ENCODE data around the gene COL18A1.

Gene COL18A1

GRCh38 chr21:45408271-45408791 lies 3.4 kb downstream of the COL18A1 start:
- Histone ChIP-seq H3K9me3 (ENCODE audit: control insufficient read depth in 1 of 2, low read length in 2 of 2) (no peaks in the 10 kb centered on the region), H3K9ac (ENCODE audit: low read depth in 1 of 2, low read length in 2 of 2) (no peak overlapping the region), H3K4me3 (ENCODE audit: low read depth in 1 of 2, low read length in 2 of 2) (no peak overlapping the region), H3K27me3 (ENCODE audit: control insufficient read depth in 1 of 2, insufficient read depth in 2 of 2, low read length in 2 of 2) (peaks cover 26 to 27% of the 10 kb centered on the region in 2 donors), H3K36me3 (ENCODE audit: control insufficient read depth in 1 of 2, insufficient read depth in 2 of 2, low read length in 2 of 2) (no peaks in the 10 kb centered on the region), H3K27ac (ENCODE audit: low read depth, low read length) (no peak overlapping the region), H3K4me1 (ENCODE audit: control insufficient read depth in 1 of 2, insufficient read depth in 2 of 2, low read length in 2 of 2) (no peaks in the 10 kb centered on the region)

DNA sequence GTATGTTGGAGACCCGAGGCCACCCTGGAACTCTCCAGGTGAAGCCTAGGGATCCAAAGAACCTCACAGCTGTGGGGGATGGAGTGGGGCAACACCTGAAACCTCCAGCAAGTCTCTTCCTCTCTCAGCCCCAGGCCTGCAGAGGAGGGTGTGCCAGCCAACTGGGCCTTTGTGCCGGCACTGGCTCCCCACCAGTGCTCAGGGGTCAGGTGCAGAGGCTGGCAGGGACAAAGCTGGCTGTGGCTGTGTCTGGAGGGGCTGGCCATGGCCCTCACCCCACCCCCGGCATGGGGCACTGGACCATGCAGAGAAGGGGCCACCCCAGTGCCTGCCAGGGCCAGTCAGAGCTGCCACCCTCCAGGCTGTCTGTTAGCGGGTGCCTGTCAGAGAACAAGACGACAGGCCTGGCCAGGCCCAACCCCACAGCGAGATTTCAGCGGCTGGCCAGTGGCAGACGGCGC lies 3.9 kb downstream of the COL18A1 start:
- peak overlapping the region; percentile 14 for H3K27ac ChIP-seq (ENCODE audit: low read depth, low read length)
- peaks cover 21 to 25% of the 10 kb centered on the region in 2 donors for H3K27me3 ChIP-seq (ENCODE audit: control insufficient read depth in 1 of 2, insufficient read depth in 2 of 2, low read length in 2 of 2)
- H3K4me1 ChIP-seq (ENCODE audit: control insufficient read depth in 1 of 2, insufficient read depth in 2 of 2, low read length in 2 of 2) = no peaks in the 10 kb centered on the region

DNA sequence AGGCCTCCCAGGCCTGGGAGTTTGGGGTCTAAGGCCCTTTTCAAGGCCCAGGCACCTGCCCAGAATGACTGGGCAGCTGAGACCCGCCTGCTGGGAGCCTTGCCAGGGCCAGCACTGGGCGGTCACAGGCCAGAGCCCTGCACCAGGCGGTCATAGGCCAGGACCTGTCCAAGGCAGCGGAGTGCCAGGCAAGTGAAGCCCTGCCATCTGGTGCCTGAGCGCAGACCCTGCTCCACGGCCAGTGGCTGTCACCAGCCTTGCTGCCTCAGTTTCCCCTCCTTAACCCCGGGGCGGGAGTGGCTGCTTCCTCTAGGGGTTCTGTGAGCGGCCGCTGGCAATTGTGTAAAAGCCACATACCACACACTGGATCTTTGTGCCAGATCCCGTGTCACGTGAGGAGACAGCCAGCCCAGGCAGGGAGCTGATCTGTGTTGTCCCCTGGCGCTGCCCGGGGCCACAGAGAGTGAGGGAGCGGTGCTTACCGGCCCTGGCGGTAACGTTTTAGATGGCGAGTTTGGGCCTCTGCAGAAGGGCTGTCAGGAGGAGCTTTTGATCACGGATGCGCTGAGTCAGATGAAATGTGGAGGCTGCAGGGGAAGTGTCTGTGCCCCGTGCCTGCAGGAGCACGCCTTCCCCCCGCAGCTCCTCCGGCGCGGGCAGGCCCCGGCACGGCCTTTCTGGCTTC lies 4.6 kb downstream of the COL18A1 start:
- Histone ChIP-seq H3K4me1 (ENCODE audit: control insufficient read depth in 1 of 2, insufficient read depth in 2 of 2, low read length in 2 of 2) (no peaks in the 10 kb centered on the region), H3K9ac (ENCODE audit: low read depth in 1 of 2, low read length in 2 of 2) (no peak overlapping the region)

More for the DNA sequence above, 3.9 kb downstream of the COL18A1 start:
- H3K9ac ChIP-seq (ENCODE audit: low read depth in 1 of 2, low read length in 2 of 2) = no peak overlapping the region
- H3K9me3 ChIP-seq (ENCODE audit: control insufficient read depth in 1 of 2, low read length in 2 of 2) = no peaks in the 10 kb centered on the region
- H3K36me3 ChIP-seq (ENCODE audit: control insufficient read depth in 1 of 2, insufficient read depth in 2 of 2, low read length in 2 of 2) = no peaks in the 10 kb centered on the region
- H3K4me3 ChIP-seq (ENCODE audit: low read depth in 1 of 2, low read length in 2 of 2) = no peak overlapping the region

GRCh38 chr21:45410151-45410864 lies 5.3 kb downstream of the COL18A1 start:
- H3K4me3 ChIP-seq (ENCODE audit: low read depth in 1 of 2, low read length in 2 of 2) = no peak overlapping the region
- peak overlapping the region; percentile 32 for H3K27ac ChIP-seq (ENCODE audit: low read depth, low read length)
- no peaks in the 10 kb centered on the region for H3K36me3 ChIP-seq (ENCODE audit: control insufficient read depth in 1 of 2, insufficient read depth in 2 of 2, low read length in 2 of 2)
- H3K9ac ChIP-seq (ENCODE audit: low read depth in 1 of 2, low read length in 2 of 2) = no peak overlapping the region
- no peaks in the 10 kb centered on the region for H3K4me1 ChIP-seq (ENCODE audit: control insufficient read depth in 1 of 2, insufficient read depth in 2 of 2, low read length in 2 of 2)
- H3K27me3 ChIP-seq (ENCODE audit: control insufficient read depth in 1 of 2, insufficient read depth in 2 of 2, low read length in 2 of 2) = peaks cover 14 to 20% of the 10 kb centered on the region in 2 donors
- no peaks in the 10 kb centered on the region for H3K9me3 ChIP-seq (ENCODE audit: control insufficient read depth in 1 of 2, low read length in 2 of 2)

More for the DNA sequence above, 4.6 kb downstream of the COL18A1 start:
- Histone ChIP-seq H3K4me3 (ENCODE audit: low read depth in 1 of 2, low read length in 2 of 2) (no peak overlapping the region), H3K27me3 (ENCODE audit: control insufficient read depth in 1 of 2, insufficient read depth in 2 of 2, low read length in 2 of 2) (peaks cover 14 to 20% of the 10 kb centered on the region in 2 donors), H3K36me3 (ENCODE audit: control insufficient read depth in 1 of 2, insufficient read depth in 2 of 2, low read length in 2 of 2) (no peaks in the 10 kb centered on the region), H3K9me3 (ENCODE audit: control insufficient read depth in 1 of 2, low read length in 2 of 2) (no peaks in the 10 kb centered on the region), H3K27ac (ENCODE audit: low read depth, low read length) (peak overlapping the region; percentile 32)

- no peak overlapping the region for H3K9ac ChIP-seq (ENCODE audit: low read depth in 1 of 2, low read length in 2 of 2)
- no peak overlapping the region for H3K4me3 ChIP-seq (ENCODE audit: low read depth in 1 of 2, low read length in 2 of 2)
- H3K4me1 ChIP-seq (ENCODE audit: control insufficient read depth in 1 of 2, insufficient read depth in 2 of 2, low read length in 2 of 2) = no peaks in the 10 kb centered on the region
- H3K27me3 ChIP-seq (ENCODE audit: control insufficient read depth in 1 of 2, insufficient read depth in 2 of 2, low read length in 2 of 2) = peaks cover 13 to 17% of the 10 kb centered on the region in 2 donors
- H3K9me3 ChIP-seq (ENCODE audit: control insufficient read depth in 1 of 2, low read length in 2 of 2) = no peaks in the 10 kb centered on the region
- no peak overlapping the region for H3K27ac ChIP-seq (ENCODE audit: low read depth, low read length)
- no peaks in the 10 kb centered on the region for H3K36me3 ChIP-seq (ENCODE audit: control insufficient read depth in 1 of 2, insufficient read depth in 2 of 2, low read length in 2 of 2)
These were observed 6.2 kb downstream of the COL18A1 start for GRCh38 chr21:45410865-45411809.

- Histone ChIP-seq H3K36me3 (ENCODE audit: control insufficient read depth in 1 of 2, insufficient read depth in 2 of 2, low read length in 2 of 2) (no peaks in the 10 kb centered on the region), H3K27me3 (ENCODE audit: control insufficient read depth in 1 of 2, insufficient read depth in 2 of 2, low read length in 2 of 2) (peaks cover 6 to 14% of the 10 kb centered on the region in 2 donors), H3K27ac (ENCODE audit: low read depth, low read length) (no peak overlapping the region), H3K4me1 (ENCODE audit: control insufficient read depth in 1 of 2, insufficient read depth in 2 of 2, low read length in 2 of 2) (no peaks in the 10 kb centered on the region), H3K9me3 (ENCODE audit: control insufficient read depth in 1 of 2, low read length in 2 of 2) (no peaks in the 10 kb centered on the region), H3K9ac (ENCODE audit: low read depth in 1 of 2, low read length in 2 of 2) (no peak overlapping the region), H3K4me3 (ENCODE audit: low read depth in 1 of 2, low read length in 2 of 2) (no peak overlapping the region)
These were observed 6.8 kb downstream of the COL18A1 start for GRCh38 chr21:45411810-45412206.

DNA sequence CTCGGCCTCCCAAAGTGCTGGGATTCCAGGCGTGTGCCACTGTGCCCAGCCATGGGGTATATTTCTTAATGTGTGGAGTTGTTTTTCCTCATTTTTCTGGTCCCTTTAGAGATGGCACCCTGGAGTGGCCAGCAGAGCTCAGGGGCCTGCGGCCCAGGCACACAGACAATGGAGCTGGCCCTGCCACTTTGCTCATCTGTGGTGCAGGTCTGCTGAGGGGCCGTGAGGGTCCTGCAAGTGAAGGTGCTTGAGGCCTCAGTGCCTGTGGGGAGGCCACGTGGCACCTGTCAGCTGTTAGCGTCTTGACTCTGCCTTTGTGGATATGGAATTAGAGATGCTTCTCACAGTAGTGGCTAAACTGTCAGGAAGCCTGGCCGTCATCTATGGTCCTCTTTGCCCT lies 7.5 kb downstream of the COL18A1 start:
- no peaks in the 10 kb centered on the region for H3K9me3 ChIP-seq (ENCODE audit: control insufficient read depth in 1 of 2, low read length in 2 of 2)
- no peak overlapping the region for H3K4me3 ChIP-seq (ENCODE audit: low read depth in 1 of 2, low read length in 2 of 2)
- no peaks in the 10 kb centered on the region for H3K36me3 ChIP-seq (ENCODE audit: control insufficient read depth in 1 of 2, insufficient read depth in 2 of 2, low read length in 2 of 2)
- no peak overlapping the region for H3K27ac ChIP-seq (ENCODE audit: low read depth, low read length)
- H3K9ac ChIP-seq (ENCODE audit: low read depth in 1 of 2, low read length in 2 of 2) = no peak overlapping the region
- peaks cover 2 to 7% of the 10 kb centered on the region in 2 donors for H3K27me3 ChIP-seq (ENCODE audit: control insufficient read depth in 1 of 2, insufficient read depth in 2 of 2, low read length in 2 of 2)
- H3K4me1 ChIP-seq (ENCODE audit: control insufficient read depth in 1 of 2, insufficient read depth in 2 of 2, low read length in 2 of 2) = no peaks in the 10 kb centered on the region

DNA sequence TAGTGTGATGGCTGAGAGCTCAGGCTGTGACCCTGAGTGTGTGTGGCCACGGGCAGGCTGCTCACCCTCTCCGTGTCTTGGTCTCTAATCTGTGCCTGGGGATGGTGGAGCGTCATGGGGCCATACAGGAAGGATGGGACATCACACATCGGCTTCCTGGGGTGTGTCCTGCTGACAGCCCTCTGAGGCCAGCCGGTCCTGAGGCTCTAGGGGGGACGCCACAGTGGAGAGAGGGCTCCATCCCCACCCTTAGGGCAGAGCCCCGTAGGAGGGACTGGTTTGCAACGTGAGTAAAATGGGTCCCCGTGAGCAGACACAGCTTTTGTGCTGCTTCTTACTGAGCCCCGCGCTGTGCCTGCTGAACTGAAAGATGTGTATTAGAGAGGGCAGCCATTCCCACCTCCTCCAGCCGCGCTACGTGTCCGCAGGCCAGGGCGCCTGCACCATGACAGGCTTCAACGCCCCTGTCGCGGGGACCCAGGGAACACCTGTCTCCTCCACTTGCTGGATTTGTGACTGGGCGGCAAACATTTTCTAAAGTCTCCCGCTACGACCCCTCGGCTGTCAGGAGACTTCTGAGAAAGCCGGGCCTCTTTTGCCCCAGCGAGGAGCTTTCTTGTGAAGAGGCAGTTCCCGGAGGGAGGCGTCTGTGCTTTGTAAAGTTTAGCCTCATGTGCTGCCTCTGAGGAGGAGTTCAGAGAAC lies 8.1 kb downstream of the COL18A1 start:
- no peak overlapping the region for H3K4me3 ChIP-seq (ENCODE audit: low read depth in 1 of 2, low read length in 2 of 2)
- no peaks in the 10 kb centered on the region for H3K9me3 ChIP-seq (ENCODE audit: control insufficient read depth in 1 of 2, low read length in 2 of 2)
- H3K4me1 ChIP-seq (ENCODE audit: control insufficient read depth in 1 of 2, insufficient read depth in 2 of 2, low read length in 2 of 2) = no peaks in the 10 kb centered on the region
- peaks cover 0 to 2% of the 10 kb centered on the region in 2 donors for H3K27me3 ChIP-seq (ENCODE audit: control insufficient read depth in 1 of 2, insufficient read depth in 2 of 2, low read length in 2 of 2)
- H3K27ac ChIP-seq (ENCODE audit: low read depth, low read length) = no peak overlapping the region
- H3K36me3 ChIP-seq (ENCODE audit: control insufficient read depth in 1 of 2, insufficient read depth in 2 of 2, low read length in 2 of 2) = no peaks in the 10 kb centered on the region
- H3K9ac ChIP-seq (ENCODE audit: low read depth in 1 of 2, low read length in 2 of 2) = no peak overlapping the region

DNA sequence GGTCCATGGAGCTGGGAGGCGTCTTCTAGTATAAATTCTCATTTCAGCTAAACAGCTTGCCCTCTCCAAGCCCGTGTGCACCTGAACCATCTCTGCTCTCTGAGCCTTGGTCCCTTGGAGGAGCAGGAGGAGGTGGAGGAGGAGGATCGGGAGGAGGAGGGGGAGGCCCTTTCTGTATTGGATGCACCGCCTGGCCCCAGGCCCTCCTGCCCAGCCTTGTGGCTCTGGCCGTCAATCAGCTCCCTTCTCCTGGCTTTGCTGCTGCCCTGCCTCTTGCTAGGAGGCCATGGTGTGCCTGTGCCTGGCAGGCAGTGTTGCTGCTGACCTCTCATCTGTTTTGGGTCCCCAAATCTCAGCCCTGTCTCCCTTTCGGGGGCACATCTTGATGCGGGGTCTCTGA lies 9.0 kb downstream of the COL18A1 start:
- Histone ChIP-seq H3K36me3 (ENCODE audit: control insufficient read depth in 1 of 2, insufficient read depth in 2 of 2, low read length in 2 of 2) (no peaks in the 10 kb centered on the region), H3K27me3 (ENCODE audit: control insufficient read depth in 1 of 2, insufficient read depth in 2 of 2, low read length in 2 of 2) (peaks cover 0 to 1% of the 10 kb centered on the region in 2 donors), H3K9ac (ENCODE audit: low read depth in 1 of 2, low read length in 2 of 2) (no peak overlapping the region), H3K4me3 (ENCODE audit: low read depth in 1 of 2, low read length in 2 of 2) (no peak overlapping the region), H3K9me3 (ENCODE audit: control insufficient read depth in 1 of 2, low read length in 2 of 2) (no peaks in the 10 kb centered on the region), H3K27ac (ENCODE audit: low read depth, low read length) (no peak overlapping the region), H3K4me1 (ENCODE audit: control insufficient read depth in 1 of 2, insufficient read depth in 2 of 2, low read length in 2 of 2) (no peaks in the 10 kb centered on the region)
